WTC11 (cell line): ENCODE measurements around the gene SPG21. TPM values are rescaled to one million over a fixed set of nuclear protein-coding genes. Genes with fewer than 3 reads are reported as not detected.

Source experiments
- ATAC-seq: fragments of 200-7000 bp; cut with Tn5 transposase; 2 replicates; pipeline ENCODE4 v1.10.0; 2021; ENCODE audit warnings: mild to moderate bottlenecking, moderate library complexity
- CTCF ChIA-PET: fragments of 300-600 bp; sonication (Branson Sonifier 250); formaldehyde crosslinking; loops from one replicate; lab custom pipeline; 2021; ENCODE audit warnings: antibody characterized with exemption; lab: Charles Lee
- POLR2A ChIA-PET: fragments of 350-600 bp; sonication (Branson Sonifier 250); formaldehyde crosslinking; loops from one replicate; lab custom pipeline; 2021; ENCODE audit warnings: antibody characterized with exemption; lab: Charles Lee
- DNase-seq: peaks from one replicate; pipeline ENCODE4 v3.0.0; 2021; ENCODE audit warnings: low spot score
- H3K27ac Mint-ChIP-seq: 2 replicates; pipeline ENCODE4 v1.8.0; 2021; ENCODE audit warnings: mixed read lengths
- H3K27me3 Mint-ChIP-seq: 2 replicates; pipeline ENCODE4 v1.8.0; 2021; ENCODE audit warnings: low read depth, mild to moderate bottlenecking, moderate library complexity, mixed read lengths
- H3K36me3 Mint-ChIP-seq: 2 replicates; pipeline ENCODE4 v1.8.0; 2021; ENCODE audit warnings: mixed read lengths
- H3K4me1 Mint-ChIP-seq: 2 replicates; pipeline ENCODE4 v1.8.0; 2022; ENCODE audit warnings: mixed read lengths
- H3K4me3 Mint-ChIP-seq: 2 replicates; pipeline ENCODE4 v1.8.0; 2021; ENCODE audit warnings: mild to moderate bottlenecking, moderate library complexity, mixed read lengths
- H3K9me3 Mint-ChIP-seq: 2 replicates; pipeline ENCODE4 v1.8.0; 2021; ENCODE audit warnings: mixed read lengths
- CDX4 ChIP-seq: fragments of 250-450 bp; sonication (Bioruptor Pico); IDR thresholded peaks from 2 replicates; pipeline ENCODE4 v1.9.0; 2021; ENCODE audit warnings: moderate library complexity, mild to moderate bottlenecking, inconsistent platforms, borderline replicate concordance
- CREB1 ChIP-seq: sonication (generic); formaldehyde crosslinking; IDR thresholded peaks from 2 replicates; pipeline ENCODE4 v1.8.0; 2023; ENCODE audit warnings: mild to moderate bottlenecking, missing genetic modification reagents
- EMX1 ChIP-seq: fragments of 250-450 bp; sonication (Bioruptor Pico); IDR thresholded peaks from 2 replicates; pipeline ENCODE4 v1.8.0; 2021; ENCODE audit warnings: mild to moderate bottlenecking
- FOXJ3 ChIP-seq: sonication (generic); formaldehyde crosslinking; IDR thresholded peaks from 2 replicates; pipeline ENCODE4 v1.9.0; 2021; ENCODE audit warnings: missing genetic modification reagents, mild to moderate bottlenecking, borderline replicate concordance
- GABPB1 ChIP-seq: sonication (generic); formaldehyde crosslinking; IDR thresholded peaks from 2 replicates; pipeline ENCODE4 v1.8.1; 2023; ENCODE audit warnings: mild to moderate bottlenecking, missing genetic modification reagents
- IRF1 ChIP-seq: sonication (generic); formaldehyde crosslinking; IDR thresholded peaks from 2 replicates; pipeline ENCODE4 v1.8.0; 2023; ENCODE audit warnings: missing genetic modification reagents
- JAZF1 ChIP-seq: fragments of 250-450 bp; sonication (Bioruptor Pico); IDR thresholded peaks from 2 replicates; pipeline ENCODE4 v1.9.0; 2021; ENCODE audit warnings: moderate library complexity, mild to moderate bottlenecking, inconsistent platforms
- PRDM15 ChIP-seq: sonication (generic); formaldehyde crosslinking; IDR thresholded peaks from 2 replicates; pipeline ENCODE4 v1.8.0; 2022; ENCODE audit warnings: missing genetic modification reagents
- ZNF121 ChIP-seq: sonication (generic); formaldehyde crosslinking; IDR thresholded peaks from 2 replicates; pipeline ENCODE4 v1.8.0; 2023; ENCODE audit warnings: missing genetic modification reagents
- ZNF219 ChIP-seq: sonication (generic); formaldehyde crosslinking; IDR thresholded peaks from 2 replicates; pipeline ENCODE4 v1.8.0; 2023; ENCODE audit warnings: missing genetic modification reagents, mild to moderate bottlenecking, borderline replicate concordance
- ZNF416 ChIP-seq: fragments of 250-450 bp; sonication (Bioruptor Pico); IDR thresholded peaks from 2 replicates; pipeline ENCODE4 v1.9.0; 2021; ENCODE audit warnings: mild to moderate bottlenecking, inconsistent platforms
- ZNF423 ChIP-seq: fragments of 250-450 bp; sonication (Bioruptor Pico); IDR thresholded peaks from 2 replicates; pipeline ENCODE4 v2.1.2; 2022; ENCODE audit warnings: mild to moderate bottlenecking, moderate library complexity
- ZNF532 ChIP-seq: fragments of 250-450 bp; sonication (Bioruptor Pico); IDR thresholded peaks from 2 replicates; pipeline ENCODE4 v1.9.0; 2021; ENCODE audit warnings: mild to moderate bottlenecking, borderline replicate concordance
- total RNA-seq: library from RNA; stranded (reverse); gene quantifications from 3 replicates; pipeline ENCODE4 v1.2.3, GENCODE V29; 2021

The SPG21 gene
- total RNA-seq, 1 experiment from 2014 or later = 69.9 TPM

GRCh38 chr15:64917211-64917610 lies 72.5 kb downstream of the SPG21 start:
- Mint-ChIP-seq H3K27me3 (peaks cover 20% of the 10 kb centered on the region), H3K4me1 (peaks cover 33% of the 10 kb centered on the region), H3K4me3 (no peak overlapping the region), H3K9me3 (no peaks in the 10 kb centered on the region), H3K27ac (peak overlapping the region; percentile 84; the same call in 1 of the 2 replicates), H3K36me3 (no peaks in the 10 kb centered on the region)
- ATAC-seq = no peak
- CTCF ChIA-PET = interaction anchor here (2.2 kb wide), 1 partner anchor 12 kb away, joined by 8 read pairs; no protein-coding TSS in a partner anchor
- POLR2A ChIA-PET = no interaction called here
- TF ChIP-seq EMX1 (CRISPR knock-in tag) (no peak), ZNF423 (CRISPR knock-in tag) (no peak), CDX4 (no peak), JAZF1 (CRISPR knock-in tag) (no peak), FOXJ3 (CRISPR knock-in tag) (no peak), PRDM15 (CRISPR knock-in tag) (no peak), CREB1 (no peak), IRF1 (no peak), ZNF532 (CRISPR knock-in tag) (no peak), ZNF416 (CRISPR knock-in tag) (no peak), GABPB1 (CRISPR knock-in tag) (no peak)
- DNase-seq = no peak

DNA sequence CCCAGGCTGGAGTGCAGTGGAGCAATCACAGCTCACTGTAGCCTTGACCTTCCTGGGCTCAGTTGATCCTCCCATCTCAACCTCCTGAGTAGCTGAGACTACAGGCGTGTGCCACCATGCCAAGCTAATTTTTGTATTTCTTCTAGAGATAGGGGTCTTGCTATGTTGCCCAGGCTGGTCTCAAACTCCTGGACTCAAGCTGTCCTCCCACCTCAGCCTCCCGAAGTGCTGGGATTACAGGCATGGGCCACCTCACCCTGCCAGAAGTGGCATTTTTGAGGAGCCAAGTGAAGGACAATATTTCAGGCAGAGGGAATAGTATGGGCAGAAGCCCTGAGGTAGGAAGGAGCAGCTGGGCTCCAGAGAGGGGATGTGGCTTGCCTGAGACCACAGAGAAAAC lies 73.3 kb downstream of the SPG21 start:
- Mint-ChIP-seq H3K27ac (no peak overlapping the region), H3K4me1 (peaks cover 37% of the 10 kb centered on the region), H3K9me3 (no peaks in the 10 kb centered on the region), H3K27me3 (peaks cover 24% of the 10 kb centered on the region), H3K4me3 (no peak overlapping the region), H3K36me3 (no peaks in the 10 kb centered on the region)
- POLR2A ChIA-PET = interaction anchor here (0.9 to 1.0 kb wide), 2 partner anchors 23 to 63 kb away, joined by 3 read pairs; no protein-coding TSS in a partner anchor
- ATAC-seq = no peak
- DNase-seq = no peak
- CTCF ChIA-PET = interaction anchor here (1.0 to 2.2 kb wide), 5 partner anchors 11 to 230 kb away, joined by 3 to 8 read pairs (median 4); no protein-coding TSS in a partner anchor
- TF ChIP-seq ZNF219 (CRISPR knock-in tag) (no peak), ZNF121 (CRISPR knock-in tag) (peak; percentile 93)
